AG09309 (cell line): ENCODE results near the gene MGAT5.

ENCODE experiments used
- DNase-seq: peaks from one replicate; pipeline ENCODE4 v3.0.0-alpha.2; 2010; ENCODE audit warnings: low read depth
- H3K4me3 ChIP-seq: 2 replicates; pipeline ENCODE4 v1.5.1; 2011; ENCODE audit warnings: mild to moderate bottlenecking, low read depth, low read length, moderate library complexity; ENCODE audit not compliant: control insufficient read depth
- CTCF ChIP-seq: IDR thresholded peaks from 2 replicates; pipeline ENCODE4 v1.5.1; 2011; ENCODE audit warnings: mild to moderate bottlenecking, low read depth, low read length, inconsistent platforms; ENCODE audit not compliant: insufficient read depth, control insufficient read depth; ENCODE audit errors: missing control alignments

MGAT5 gene

GRCh38 chr2:134308474-134309385 lies 54.9 kb downstream of the MGAT5 start:
- no peak for TF ChIP-seq CTCF
- no peak for DNase-seq
- no peak overlapping the region for H3K4me3 ChIP-seq

- no peak overlapping the region for H3K4me3 ChIP-seq
- no peak for DNase-seq
- TF ChIP-seq CTCF, result no peak
Observed at GRCh38 chr2:134310107-134311079, 56.5 kb downstream of the MGAT5 start.

DNA sequence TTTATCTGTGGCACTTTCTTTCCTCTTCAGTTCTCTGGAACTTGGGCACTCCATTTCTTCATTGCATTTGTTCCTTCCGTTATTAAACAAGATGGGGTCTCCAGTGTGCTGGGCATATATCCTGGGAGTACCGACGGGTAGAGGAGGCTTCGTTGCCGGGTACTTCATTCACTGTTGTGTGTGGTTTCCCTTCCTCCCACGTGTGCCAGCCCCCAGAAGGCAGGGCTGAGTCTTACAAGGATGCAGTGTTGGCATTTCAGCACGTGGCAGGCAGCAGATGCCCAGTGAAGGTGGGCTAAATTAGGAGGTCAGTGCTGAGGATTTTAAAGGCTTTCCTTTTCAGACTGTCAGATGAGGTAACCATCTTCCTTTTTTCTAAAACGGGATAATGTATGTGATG lies 58.6 kb downstream of the MGAT5 start:
- DNase-seq, result no peak
- no peak for TF ChIP-seq CTCF
- H3K4me3 ChIP-seq, result no peak overlapping the region

GRCh38 chr2:134314202-134314601 lies 60.3 kb downstream of the MGAT5 start:
- no peak overlapping the region for H3K4me3 ChIP-seq
- no peak for DNase-seq
- no peak for TF ChIP-seq CTCF

DNA sequence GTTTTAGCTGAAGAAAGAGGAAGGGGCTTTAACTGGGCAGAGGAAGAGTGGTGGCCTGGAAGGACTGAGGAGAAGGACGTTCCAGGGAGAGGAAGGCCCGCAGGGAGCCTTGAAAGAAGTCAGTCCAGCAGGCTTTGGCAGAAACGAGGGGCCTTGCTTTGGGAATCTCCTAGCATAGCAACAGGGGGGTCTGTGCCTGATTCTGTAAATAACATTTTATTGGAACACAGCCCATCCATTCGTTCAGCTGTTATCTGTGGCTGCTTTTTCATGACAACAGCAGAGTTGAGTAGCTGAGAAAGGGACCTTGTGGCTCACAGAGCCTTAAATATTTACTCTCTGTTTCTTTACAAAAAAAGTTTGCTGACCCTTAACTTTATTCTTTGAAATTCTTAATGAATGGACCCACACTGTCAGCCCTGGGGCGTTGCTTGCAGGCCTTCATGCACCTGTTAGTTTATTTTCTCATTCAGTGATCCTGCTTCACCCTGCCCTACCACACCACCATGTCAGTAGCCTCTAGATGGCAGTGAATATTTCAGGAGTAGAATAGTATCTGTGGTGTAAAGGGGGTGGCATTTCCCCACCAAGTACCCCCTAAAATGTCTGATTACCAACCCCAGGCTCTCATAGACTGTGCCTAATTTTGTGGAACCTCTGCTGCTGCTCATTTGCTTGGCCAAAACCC lies 61.0 kb downstream of the MGAT5 start:
- no peak overlapping the region for H3K4me3 ChIP-seq
- TF ChIP-seq CTCF, result no peak
- DNase-seq, result no peak

- no peak for TF ChIP-seq CTCF
- H3K4me3 ChIP-seq, result no peak overlapping the region
- DNase-seq, result no peak
Observed at GRCh38 chr2:134315471-134315870, 61.6 kb downstream of the MGAT5 start.
